A172 (cell line): ENCODE data around the gene COX19. TPM values are rescaled to one million over a fixed set of nuclear protein-coding genes. Genes with fewer than 3 reads are reported as not detected.
A peak's percentile ranks its signal among the peaks of the same experiment; 100 is the strongest.
"Not testable (repeated sequence)": the region's sequence is repeated elsewhere in the genome, so short reads cannot be mapped to it uniquely, and the experiment has no call there.

Experiments
- DNase-seq: peaks from one replicate; pipeline ENCODE4 v3.0.0-alpha.2; 2015; ENCODE audit warnings: low spot score
- total RNA-seq: library from RNA; depleted of rRNA; stranded (reverse); fragments of >200 nt; shearing (Covaris generic); gene quantifications from 2 replicates; pipeline ENCODE4 v1.2.3, GENCODE V29; 2014

The COX19 gene
- total RNA-seq, 1 experiment from 2014 or later: 8.8 TPM

DNA sequence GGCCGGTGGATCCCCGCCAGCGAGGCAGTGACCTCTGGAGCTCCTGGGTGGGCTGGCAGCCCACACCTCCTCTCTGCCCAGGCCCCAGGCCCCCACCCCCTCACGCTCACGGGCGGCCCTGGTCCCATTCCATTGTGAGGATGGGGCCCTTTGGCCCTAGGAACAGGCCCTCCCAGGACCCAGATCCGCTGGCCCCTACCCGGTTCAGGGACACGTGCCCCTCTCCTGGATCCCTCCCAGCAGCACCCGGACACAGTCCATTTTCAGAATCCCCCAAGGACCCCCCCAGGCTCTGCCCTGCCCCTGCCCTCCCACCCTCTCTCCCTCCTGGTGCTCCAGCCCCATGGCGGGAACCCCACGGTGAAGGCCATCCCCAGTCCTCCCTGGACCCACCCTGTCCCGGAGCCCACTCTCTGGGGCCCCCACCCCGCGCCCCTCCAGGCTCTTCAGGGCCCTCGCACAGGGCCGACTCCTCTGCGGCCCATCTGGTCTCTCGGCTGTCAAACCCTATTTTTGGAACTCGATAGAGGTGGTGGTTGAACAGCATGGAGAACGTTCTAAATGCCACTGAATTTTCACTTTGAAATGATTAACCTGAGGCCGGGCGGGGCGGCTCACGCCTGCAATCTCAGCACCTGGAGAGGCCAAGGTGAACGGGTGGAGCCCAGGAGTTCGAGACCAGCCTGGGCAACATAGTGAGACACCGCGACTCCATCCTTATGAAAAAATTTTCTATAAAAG, 28.9 kb downstream of the COX19 start:
- DNase-seq: no peak

DNA sequence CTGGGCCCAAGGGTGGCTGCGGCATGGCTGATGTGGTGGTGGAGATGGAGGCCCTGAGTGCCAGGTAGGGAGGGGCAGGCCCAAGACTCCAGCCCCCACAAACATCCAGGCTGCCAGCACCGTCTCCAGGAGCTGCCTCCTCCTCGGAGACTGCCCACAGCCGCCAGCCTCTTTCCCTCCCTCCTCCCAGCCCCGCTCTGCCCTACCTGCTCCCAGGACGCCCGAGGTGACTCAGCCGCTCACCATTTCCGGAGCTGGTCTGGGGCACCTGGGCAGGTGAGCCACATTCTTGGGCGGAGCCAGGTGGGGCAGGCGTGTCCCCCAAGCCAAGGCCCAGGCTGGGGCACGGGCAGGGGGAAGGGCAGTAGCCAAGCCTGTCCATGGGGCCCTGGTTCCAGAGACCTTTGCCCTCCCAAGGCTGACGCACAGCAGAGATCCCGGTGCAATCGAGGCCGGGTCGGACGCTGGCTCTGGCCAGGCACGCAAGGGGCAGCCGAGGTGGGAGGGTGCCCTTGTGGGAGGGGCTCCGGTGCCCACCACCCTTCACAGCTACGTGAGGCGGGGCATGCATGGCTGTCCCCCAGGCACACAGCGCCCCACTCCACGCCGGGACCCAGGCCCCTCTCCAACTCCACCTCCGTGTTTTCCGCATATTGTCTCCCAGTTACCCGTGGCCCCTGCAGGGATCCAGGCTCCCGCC, 29.6 kb downstream of the COX19 start:
- no peak for DNase-seq

DNA sequence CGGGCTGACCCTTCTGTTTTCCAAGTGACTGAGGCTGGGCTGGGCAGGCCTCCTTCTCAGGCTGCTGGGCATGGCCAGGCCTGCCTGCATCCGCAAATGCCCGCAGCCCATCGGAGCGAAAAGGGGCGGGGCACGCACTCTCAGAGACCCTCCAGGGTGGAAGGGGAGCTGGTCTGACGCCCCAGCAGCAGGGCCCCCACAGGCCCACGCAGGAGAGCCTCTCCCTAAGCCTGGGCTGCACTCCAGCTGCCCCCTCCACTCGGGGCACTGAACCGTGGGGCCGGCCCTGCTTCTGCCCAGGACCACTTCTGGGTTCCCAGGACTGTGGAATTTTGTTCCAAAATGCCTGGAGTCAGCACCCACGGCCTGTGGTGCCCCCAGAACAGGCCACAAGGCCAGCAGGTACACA, 30.2 kb downstream of the COX19 start:
- no peak for DNase-seq

DNA sequence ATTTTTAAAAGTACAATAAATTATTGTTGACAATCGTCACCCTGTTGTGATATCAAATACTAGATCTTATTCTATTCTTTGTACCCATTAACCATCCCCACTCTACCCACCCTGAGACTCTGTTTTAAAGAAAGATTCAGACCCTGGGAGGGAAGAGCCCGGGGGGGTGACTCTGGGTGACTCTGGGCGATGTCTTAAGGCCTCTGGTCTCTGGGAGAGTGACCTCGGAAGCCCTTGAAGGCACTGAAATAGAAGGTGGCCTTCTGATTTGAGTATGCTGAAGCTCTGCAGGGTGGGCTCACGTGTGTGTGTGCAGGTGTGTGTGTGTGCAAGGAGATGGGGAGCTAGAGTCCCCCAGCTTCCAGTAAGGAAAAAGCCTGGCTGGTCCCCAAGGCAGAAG, 30.6 kb downstream of the COX19 start:
- DNase-seq: no peak

DNA sequence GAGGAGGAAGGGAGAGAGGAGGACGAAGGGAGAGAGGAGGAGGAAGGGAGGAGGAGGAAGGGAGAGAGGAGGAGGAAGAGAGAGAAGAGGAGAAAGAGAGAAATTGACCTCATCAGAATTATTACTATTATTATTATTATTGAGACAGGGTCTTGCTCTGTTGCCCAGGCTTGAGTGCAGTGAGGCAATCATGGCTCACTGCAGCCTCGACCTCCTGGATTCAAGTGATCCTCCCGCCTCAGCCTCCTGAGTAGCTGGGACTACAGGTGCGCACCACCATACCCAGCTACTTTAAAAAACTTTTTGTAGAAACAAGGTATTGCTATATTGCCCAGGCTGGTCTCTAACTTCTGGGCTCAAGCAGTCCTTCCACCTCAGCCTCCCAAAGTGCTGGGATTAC, 31.6 kb downstream of the COX19 start:
- not testable (repeated sequence) for DNase-seq

DNA sequence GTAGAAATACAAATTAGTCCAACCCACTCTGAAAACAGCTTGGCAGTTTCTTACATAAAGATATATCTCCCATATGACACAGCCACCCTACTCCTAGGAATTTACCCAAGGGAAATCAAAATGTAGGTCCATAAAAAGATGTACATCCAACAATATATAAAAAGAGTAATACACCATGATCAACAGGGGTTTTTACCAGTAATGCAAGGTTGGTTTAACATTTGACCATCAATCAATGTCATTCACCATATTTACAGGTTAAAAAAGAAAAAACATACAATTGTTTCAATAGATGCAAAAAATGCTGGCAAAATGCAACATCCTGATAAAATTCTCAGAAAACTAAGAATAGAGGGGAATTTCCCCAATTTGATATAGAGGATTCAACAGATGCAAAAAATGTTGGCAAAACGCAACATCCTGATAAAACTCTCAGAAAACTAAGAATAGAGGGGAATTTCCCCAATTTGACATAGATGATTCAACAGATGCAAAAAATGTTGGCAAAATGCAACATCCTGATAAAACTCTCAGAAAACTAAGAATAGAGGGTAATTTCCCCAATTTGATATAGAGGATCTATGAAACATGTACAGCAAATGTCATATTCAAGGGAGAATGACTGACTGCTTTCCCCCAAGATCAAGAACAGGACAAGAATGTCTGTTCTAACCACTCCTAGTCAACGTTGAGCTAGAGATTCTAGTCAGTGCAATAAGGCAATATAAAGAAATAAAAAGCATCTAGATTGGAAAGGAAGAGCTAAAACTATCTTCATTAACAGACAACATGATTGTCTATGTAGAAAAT, 34.5 kb downstream of the COX19 start:
- no peak for DNase-seq

GRCh38 chr7:939843-940242, 35.5 kb downstream of the COX19 start:
- DNase-seq: no peak

DNA sequence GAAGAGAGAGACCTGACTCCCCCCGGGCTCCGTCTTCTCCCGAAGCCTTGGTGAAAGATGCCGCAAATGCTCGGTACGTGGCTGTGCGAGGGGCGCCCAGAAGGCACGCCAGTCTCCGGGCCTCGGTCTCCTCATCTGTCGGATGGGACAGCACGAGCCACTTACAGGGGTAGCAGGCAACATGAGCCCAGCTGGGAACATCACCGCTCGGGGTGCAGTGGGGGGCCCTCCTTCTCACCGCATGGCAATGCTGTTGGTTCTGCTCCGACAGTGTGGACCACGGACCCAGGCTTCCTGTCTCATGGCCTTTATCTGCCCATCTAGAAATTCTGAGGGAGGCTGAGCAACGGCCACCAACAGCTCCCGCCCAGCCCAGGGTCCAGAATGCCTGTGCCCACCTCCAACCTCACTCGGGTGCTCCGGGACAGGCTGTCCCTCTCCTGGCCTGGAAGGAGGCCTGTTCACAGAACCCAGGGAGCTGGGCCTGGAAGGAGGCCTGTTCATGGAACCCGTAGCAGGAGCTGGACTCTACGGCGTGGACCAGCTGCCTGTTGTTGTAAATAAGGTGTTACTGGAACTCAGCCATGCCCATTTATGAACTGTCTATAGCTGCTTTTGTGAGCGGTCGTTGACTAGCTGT, 36.7 kb downstream of the COX19 start:
- DNase-seq: no peak

GRCh38 chr7:937856-938484, 37.4 kb downstream of the COX19 start:
- no peak for DNase-seq

GRCh38 chr7:936386-937054, 38.8 kb downstream of the COX19 start:
- peak; percentile 99 for DNase-seq

GRCh38 chr7:935874-936385, 39.4 kb downstream of the COX19 start:
- no peak for DNase-seq

- no peak for DNase-seq
These were observed 40.0 kb downstream of the COX19 start for GRCh38 chr7:935164-935873.

GRCh38 chr7:934469-935163, 40.7 kb downstream of the COX19 start:
- no peak for DNase-seq

- no peak for DNase-seq
These were observed 42.7 kb downstream of the COX19 start for GRCh38 chr7:932651-932975.

DNA sequence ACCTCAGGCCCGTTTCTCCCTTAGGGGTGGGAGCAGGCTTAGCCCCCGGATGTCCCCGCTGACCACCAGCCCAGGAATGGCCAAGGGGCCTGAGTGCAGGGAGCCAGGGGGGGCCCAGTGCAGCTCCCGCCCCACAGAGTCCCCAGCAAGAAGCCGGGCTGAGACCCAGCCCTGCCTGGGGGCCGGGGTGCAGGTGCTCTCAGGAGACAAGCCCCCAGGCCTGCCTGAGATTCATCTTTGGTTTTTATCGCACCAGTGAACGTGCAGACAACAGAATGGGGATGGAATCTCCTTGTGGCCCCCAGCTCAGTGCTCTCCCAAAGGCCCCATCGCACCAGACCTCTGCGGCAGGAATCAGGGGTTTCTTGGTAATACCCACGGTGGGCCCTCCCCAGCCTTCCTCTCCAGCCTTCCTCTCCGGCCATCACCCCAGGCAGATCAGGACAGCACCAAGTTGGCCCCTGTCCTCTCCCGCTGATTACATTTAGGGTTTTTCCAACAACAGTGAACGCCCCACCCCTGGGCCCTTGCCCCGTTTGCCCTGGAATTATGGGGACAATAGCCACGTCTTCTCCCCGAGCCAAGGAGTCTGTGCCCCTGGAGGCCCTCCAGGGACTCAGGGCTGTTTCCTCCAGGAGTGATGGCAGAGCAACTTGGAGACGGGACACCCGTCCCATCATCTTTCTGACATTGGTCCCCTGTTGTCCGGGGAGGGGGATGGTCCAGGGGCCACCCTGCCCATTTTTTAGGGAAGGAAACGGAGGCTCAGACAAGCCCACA, 43.3 kb downstream of the COX19 start:
- no peak for DNase-seq

DNA sequence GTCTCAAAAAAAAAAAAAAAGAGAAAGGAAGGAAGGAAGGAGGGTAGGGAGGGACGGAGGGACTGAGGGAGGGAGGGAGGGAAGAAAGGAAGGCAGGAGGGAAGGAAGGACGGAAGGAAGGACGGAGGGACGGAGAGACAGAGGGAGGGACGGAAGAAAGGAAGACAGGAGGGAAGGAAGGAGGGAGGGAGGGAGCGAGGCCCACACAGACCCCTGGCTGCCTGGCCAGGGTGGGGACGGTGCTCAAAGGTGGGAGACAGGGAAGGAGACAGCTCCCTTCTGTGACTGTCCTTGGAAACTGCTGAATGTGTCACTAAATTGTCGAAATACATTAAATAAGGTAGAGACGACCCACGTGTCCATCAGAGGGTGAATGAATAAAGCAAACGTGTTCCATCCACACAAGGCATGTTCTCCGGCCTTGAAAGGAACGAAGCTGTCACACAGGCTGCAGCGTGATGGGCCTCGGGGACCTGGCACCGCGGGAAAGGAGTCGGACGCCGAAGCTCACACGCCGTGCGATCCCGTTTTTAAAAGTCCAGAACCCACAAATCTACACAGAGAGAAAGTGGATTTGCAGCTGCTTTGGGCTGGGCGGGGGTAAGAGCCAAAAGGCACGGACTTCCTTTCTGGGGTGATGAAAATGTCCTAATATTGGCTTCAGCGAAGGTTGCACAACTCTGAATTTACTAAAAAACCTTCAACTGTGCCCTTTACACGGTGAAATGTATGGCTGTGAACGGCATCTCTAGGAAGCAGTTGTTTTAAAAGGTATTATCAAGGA, 44.2 kb downstream of the COX19 start:
- no peak for DNase-seq

- no peak for DNase-seq
These were observed 46.0 kb downstream of the COX19 start for GRCh38 chr7:929311-929711.

GRCh38 chr7:927031-927671, 48.2 kb downstream of the COX19 start:
- DNase-seq: no peak
